Embryonic facial prominence (tissue), 1 donor: ENCODE results near the gene PER3.

Source experiments
- DNase-seq: peaks from one replicate; pipeline ENCODE4 v3.0.0-alpha.2; 2016; ENCODE audit errors: extremely low spot score

Gene PER3

DNA sequence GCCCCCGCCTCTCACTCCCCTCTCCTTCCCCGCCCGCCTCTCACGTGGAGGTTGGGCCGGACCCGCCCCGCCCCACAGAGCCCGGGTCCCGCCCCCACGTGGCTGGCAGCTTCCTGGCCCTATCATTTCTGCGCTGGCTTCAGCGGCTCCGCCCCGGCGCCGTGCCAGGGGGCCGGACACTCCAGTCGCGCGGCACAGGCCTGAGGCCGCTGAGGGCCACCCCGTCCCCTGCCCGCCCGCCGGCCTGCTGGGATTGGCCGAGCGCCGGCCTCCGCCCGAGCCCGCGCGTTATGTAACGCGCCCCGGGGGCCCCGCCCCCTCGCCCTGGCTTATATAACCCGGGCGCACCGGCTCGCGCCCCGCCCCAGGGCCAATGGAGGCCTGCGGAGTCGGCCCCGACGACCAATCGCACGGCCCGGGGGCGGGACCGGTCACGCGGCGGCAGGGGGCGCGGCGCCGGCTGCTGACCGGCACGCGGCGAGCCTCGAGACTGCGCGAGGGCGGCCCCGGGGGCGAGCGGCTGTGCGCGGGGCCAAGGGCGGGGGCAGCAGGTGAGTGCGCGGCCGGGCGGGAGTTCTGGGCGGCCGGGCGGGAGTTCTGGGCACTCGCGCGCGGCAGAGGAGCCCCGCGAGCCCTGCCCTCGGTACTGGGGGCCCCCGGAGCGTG lies at the start of gene PER3:
PER3 (plus strand) TSS at position 466 of the 666 bp plus-strand sequence. CDS start 587 bp downstream, outside the sequence.
- peak; percentile 86 for DNase-seq

DNA sequence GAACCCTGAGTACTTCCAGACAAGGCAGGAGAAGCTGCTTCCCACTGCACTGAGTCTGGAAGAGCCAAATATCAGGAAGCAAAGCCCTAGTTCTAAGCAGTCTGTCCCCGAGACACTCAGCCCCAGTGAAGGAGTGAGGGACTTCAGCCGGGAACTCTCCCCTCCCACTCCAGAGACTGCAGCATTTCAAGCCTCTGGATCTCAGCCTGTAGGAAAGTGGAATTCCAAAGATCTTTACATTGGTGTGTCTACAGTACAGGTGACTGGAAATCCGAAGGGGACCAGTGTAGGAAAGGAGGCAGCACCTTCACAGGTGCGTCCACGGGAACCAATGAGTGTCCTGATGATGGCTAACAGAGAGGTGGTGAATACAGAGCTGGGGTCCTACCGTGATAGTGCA lies 46.0 kb upstream of the PER3 start:
- no peak for DNase-seq

DNA sequence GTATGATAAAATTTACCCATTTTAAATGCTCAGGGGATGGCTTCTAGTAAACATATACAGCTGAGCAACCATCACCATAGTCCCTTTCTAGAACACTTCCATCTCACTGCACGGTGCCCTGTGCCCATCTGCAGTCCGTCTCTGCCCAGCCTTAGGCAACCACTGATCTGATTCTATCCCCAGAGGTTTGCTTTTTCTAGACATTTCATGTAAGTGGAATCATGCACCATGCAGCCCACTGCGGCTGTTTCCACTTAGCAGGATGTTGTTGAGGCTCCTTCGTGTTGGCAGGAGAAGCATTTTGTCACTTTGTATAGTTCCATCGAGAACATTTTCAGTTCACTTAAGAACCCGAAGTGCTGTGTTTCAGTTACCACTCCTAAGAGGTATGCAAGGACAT lies 40.7 kb upstream of the PER3 start:
- no peak for DNase-seq

DNA sequence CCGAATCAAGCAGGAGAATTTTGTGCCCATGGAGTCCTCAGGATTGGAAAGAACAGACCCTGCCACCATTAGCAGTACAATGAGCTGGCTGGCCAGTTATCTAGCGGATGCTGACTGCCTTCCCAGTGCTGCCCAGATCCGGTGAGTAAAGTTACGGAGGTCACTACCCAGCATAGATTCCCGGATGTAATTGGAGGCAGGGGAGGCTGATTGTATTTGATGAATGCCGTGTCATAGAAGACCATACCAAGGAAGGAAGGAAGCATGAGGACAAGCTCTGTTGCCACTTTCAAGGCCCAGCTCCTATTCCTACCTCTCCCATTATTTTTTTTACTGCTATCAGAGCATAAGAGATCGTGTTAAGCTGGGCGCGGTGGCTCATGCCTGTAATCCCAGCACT lies 39.2 kb upstream of the PER3 start:
- DNase-seq: no peak

DNA sequence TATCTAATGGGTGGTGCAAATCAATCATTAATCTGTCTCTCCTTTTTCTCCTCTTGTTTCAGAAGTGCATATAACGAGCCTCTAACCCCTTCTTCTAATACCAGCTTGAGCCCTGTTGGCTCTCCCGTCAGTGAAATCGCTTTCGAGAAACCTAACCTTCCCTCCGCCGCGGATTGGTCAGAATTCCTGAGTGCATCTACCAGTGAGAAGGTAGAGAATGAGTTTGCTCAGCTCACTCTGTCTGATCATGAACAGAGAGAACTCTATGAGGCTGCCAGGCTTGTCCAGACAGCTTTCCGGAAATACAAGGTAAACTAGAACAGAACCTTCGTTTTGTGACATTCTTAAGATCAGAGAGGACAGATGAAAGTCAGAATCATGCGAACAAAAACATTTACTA lies 38.3 kb upstream of the PER3 start:
- no peak for DNase-seq

DNA sequence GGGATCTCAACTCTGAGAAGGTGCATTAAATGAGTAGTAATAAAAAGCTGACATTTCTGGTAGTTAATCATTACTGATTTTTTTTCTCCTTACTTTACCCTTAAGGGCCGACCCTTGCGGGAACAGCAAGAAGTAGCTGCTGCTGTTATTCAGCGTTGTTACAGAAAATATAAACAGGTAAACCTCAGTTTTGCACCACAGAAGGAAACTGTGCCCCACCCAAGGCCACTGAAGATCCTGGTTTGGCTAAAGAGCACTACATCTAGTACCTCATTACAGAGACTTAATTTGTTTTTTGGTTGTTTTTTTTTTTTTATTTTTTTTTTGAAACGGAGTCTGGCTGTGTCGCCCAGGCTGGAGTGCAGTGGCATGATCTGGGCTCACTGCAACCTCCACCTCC lies 36.5 kb upstream of the PER3 start:
- no peak for DNase-seq

DNA sequence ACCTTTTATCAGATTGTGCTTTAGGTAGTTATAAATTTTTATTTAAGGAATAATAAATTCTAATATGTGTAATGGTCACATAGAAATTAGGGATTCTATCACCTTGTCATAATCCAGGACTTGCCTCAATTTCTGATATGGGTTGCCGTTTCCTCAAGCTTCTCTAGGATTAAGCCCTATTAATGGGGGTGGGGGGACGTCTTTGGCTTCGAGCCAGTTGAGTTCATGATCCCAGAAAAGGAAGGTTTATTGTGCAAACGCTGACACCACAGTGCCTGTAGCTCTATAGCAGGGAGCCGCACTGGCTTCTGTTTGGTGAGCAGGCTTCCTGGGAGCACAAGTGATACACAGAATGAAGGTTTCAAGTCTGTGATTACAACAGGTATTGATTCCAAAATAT lies 35.0 kb upstream of the PER3 start:
- no peak for DNase-seq

DNA sequence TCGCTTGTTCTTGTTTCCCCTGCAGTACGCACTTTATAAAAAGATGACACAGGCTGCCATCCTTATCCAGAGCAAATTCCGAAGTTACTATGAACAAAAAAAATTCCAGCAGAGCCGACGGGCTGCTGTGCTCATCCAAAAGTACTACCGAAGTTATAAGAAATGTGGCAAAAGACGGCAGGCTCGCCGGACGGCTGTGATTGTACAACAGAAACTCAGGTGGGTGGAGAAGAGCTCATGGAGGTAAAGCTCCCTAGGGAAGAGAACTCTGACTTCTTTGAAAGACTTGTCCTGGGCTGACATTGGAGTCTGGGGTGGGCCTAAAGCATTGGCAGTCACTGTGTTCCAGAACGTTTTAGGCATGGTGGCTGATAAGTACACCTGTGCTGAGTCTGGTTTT lies 32.9 kb upstream of the PER3 start:
- no peak for DNase-seq

DNA sequence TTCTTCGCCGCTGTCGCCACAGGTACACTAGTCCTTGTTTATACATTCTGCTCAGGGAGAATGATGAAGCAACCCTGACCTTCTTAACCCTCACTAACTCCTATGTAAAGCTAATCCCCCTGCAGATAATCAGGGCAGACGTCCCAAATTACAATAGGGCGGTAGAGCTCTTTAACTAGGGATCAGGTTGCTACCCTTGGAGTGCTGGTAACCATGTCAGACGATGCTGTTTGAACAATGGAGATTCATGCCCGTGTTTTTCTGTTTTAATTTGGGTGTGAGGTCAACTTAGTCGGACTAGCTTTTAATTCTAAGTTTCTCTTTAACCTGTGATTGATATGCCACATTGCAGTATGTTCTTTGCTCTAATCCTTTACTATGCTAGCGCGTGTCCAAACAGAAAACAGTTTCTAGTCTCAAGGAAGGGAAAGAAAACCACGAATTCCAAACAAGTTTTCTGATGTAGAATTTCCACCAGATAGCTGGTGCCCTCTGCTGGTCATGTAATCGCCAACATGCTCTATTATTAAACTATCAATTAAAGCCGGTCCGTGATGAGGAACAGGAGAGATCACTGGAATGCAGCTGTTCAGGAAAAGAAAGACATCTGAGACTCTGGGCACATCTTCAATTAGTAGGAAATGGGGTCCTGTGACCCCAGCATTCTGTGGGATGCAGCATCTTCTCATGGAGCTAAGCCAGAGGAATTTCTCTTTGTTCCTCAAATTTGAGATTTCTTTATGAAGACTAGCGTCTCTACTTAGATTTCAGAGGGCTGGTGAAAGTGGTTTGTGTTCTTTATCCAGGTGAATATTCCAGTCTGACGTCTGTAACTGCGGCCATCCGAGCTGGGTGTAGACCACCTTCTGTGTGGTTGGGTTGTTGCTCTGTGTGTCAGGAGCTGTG lies 31.3 kb upstream of the PER3 start:
- DNase-seq: peak; percentile 78

DNA sequence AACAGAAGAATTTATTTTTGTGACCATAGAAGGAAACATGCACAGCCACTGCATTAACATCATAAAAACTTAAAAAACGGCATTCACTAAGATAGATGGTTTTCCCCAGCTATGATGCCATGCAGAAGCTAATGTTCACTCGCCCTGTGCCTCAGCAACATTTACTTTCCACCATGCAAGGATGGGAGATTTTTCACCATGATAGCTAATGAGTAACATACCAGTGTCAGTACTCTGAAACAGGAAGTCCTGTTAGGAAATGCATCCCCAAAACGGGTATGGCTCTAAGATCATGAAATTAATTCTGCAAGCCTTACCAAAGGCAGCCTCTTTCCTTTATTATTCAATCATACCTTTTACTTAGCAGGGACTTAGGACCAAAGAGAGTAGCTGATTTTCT lies 30.4 kb upstream of the PER3 start:
- no peak for DNase-seq

DNA sequence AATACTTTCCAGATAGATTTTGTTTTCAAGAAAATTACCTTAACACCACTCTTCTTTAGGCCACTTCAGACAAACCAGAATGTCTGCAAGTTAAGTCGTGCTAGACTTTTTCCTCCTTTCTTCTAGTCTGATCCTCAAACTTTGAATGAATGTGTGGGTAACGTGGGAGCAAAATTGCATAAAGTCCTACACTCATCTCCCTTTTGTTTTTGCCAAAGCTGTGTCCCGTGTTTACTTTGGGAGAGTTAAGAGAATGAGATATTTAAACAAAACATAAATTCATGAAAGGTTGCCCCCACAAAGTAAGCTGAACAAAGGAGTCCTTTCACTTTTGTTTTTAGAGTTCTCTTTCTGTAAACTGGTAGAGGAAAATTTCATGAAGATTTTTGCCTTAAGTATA lies 29.9 kb upstream of the PER3 start:
- no peak for DNase-seq

DNA sequence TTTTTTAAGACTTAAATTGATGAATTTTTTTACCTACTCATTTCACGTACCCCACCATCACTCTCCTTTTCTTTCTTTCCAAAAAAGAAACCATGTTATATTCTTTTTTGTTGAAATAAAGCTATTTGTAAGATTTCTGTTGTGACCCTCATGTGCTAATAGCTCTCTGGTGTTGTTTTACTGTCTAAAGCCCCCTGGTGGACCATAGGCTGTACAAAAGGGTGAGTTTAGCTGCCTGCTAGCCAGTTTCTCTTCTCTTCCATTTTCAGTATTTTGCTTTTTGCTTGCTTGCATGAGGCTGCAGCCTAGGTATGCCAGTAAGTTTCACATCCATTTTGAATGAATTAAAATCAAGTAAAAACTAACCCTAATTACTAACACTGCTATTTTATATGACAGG lies 28.6 kb upstream of the PER3 start:
- no peak for DNase-seq

DNA sequence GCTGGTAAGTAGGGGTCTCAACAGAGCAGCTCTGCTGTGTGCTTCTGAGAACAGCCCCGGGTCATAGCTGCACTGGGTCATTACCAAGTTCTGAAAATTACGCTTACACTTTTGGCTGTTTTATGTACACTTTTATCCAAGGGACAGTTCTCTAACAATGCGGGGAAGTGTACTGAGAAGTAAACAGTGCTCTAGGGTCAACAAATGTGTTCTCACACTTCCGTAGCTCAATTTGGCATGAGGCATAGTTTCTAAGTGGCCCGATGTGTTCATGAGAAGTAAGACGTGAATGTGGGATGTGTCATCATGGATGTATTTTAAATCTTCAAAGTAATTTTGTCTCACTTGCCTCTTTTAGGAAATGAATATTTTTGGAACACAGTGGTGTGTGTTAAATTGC lies 23.8 kb upstream of the PER3 start:
- DNase-seq: no peak

DNA sequence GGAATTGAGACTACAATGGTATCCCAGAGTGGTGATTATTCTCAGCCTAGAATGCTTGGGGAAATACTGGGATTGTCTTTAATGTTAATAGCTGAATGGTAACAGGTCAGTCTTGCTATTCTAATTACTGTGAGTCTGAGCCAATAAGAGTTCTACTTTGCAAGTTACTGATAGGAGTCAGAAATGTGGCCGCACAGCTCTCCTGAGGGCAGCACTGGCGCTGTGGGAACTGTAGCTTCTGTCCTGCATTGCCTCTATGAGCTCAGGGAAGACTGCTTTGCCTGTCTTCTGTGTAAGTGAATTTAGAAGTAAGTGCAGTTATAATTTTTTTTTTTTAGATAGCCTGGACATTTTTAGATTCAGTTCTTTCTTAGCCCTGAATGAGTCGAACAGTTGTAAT lies 23.0 kb upstream of the PER3 start:
- no peak for DNase-seq

DNA sequence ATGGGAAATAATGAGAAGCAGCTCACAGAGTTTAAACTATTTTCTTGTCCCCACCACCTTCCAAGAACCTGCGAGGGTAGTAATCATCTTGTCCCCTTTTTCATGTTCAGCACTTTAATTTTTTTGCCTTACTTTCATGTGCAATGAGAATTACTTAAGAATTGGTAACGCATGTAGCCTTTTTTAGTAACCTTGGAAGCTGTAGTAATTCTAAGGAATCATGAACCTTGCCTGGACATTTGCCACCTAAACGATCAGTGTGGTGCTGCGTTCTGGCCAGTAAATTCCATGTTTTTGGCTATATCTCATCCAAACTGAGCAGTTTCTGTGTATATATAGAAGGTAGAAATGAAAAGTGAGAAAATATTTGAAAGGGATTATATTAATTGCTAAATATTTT lies 16.9 kb upstream of the PER3 start:
- no peak for DNase-seq

DNA sequence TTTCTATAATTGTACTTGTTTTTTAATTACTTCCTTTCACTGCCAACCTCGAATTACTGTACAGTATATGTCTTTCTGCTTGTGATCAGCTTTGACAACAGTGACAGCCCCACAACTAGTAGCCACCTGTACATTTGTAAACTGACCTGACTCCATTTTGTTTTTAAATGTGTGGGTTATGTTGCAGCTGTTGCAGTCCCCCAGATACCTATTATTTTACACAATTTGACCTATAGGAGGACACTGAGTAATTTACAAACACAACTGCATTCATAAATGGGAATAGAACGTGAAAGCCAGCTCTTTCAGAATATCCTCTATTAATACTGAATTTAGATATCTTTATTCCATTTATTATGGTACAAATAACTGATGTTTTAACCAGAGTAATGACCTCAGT lies 15.5 kb upstream of the PER3 start:
- no peak for DNase-seq

DNA sequence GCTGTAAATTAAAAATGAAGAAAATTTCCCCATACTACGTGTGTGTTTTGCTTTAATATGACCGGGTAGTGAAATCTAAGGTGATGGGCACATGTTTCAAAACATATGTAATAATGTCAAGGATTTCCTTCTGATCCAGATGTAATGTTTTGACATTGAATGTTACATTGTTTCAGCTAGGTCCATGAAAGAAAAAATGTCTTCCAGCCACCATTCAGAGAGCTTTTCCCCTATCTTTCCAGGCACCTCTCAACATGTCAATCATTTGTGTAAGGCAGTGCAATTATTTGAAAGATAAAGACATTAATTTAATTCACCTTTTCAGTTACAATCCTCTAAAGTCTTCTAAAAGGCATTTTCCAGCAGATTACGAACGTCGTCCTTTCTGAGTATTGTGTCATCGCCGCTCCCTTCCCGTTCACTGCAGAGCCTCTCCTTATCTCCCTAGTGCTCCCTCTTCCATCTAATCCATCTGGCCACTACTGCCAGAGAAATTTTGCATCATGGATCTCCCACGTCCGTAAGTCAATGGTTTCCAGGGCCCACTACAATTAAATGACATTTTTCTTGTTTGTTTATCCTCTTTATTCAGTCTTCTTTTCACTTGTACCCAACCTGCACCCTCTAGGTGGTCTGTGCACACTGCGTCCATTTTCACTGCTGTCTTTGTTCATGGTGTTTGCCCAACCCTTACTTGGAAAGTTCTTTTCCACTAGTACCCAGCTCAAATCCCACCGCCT lies 14.2 kb upstream of the PER3 start:
- DNase-seq: no peak

DNA sequence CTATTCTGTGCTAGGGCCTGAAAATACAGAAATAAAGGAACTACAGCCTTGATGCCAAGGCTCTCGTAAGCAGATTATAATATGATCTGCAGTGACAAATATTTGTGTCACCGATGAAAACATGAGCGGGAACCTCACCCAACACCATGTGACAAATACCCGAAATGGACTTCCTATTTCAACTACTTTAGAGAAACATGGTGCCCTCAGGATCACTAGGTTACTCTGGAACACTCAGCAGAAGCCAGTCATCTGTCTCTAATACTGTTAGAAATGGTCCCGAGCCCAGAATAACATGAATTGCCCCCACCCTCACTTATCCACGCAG lies 13.5 kb upstream of the PER3 start:
- DNase-seq: no peak

DNA sequence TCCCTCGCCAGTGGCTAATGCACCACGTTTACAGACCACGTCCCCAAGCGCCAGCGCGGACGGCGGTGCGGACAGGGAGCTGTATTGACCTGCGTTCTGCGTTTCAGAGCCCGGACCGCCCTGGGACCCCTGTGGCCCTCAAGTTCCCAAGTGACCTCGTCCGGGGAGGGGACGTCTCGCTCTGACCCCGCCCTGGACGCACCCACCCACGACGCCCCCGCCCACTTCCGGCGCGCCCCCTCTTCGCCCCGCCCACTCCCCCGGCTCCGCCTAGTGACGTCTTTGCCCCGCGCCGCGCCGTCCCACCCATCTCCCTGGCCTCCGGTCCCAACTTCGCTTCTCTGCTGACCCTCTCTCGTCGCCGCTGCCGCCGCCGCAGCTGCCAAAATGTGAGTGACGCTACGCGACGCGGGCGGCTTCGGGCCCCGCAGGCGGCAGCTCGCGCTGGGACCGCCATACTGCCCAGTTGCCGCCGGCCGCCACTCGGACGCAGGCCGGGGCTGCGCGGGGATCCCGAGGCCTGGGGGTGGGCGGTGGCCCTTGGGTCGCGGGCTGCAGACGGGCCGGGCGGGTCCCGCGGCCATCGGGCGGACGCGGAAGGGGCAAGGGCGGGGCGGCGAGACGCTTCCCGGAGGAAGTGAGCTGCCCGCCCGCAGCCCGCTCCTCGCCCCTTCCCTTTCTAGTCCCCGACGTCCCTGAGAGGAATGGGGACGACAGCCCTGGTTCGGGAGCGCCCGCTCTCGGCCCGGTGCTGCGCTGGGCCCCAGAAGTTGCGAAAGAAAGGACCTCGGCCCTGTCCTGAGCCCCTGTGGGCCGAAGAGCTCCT lies 12.9 kb upstream of the PER3 start, which contains the start of gene VAMP3:
VAMP3 (plus strand) TSS at position 300 of the 826 bp plus-strand sequence; CDS start at position 388, 88 bp downstream.
- peak; percentile 78 for DNase-seq

DNA sequence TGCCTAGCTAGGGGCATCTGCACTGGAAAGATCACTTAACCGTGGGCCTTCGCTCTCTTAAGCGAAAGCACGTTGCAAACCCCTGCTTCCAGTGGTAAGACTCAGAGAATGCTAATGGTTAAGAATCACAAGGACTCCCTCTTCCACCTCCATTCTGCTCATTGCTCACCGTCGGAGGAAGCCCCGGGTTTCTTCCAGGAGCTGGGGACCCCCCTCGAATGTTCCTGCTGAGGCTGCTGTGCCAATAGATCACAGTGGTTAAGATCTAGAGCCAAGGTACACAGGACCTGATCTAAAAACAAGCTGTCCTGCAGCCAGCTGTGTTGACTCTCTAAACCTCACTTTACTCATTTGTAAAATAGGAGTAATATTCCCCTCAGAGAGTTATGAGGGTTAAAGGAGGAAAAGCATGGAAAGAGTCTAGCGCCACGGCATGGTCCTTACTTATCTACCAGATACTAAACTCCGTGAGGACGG lies 12.2 kb upstream of the PER3 start:
- DNase-seq: no peak

DNA sequence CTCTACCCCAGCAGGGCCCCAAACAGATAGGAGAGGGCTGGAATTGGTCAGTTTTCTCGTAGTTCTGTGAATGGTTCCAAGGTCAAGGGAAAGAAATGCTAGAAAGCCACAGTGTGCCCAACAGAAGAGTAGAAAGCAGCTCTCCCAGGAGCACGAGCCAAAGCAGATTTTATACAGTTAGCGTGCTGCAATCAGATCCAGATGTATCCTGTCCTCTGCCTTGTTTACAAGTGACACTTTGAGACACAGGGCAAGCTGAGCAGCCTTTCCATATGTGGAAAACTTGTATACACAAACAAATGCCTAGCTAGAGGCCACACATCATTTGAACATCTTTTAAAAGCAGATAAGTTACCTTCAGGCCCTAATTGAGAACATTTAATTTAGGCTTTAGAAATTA lies 6.5 kb upstream of the PER3 start:
- DNase-seq: no peak
